ENCODE data around the gene CSTF1.

The CSTF1 gene

GRCh38 chr20:56383334-56383733, 9.1 kb upstream of the CSTF1 start:
- H3K4me3 ChIP-seq (ENCODE audit: insufficient read depth, low read length, poor library complexity, severe bottlenecking): no peak overlapping the region
- no peaks in the 10 kb centered on the region for H3K9me2 ChIP-seq (replicated peaks; ENCODE audit: insufficient read depth, low read length)
- H3K27ac ChIP-seq (ENCODE audit: low read depth, low read length): no peak overlapping the region
- no peak overlapping the region for H3K9ac ChIP-seq (ENCODE audit: low read length)
- no peaks in the 10 kb centered on the region for H3F3A ChIP-seq (ENCODE audit: insufficient read depth)
- H3K9me3 ChIP-seq (ENCODE audit: insufficient read depth, low read length): no peaks in the 10 kb centered on the region
- no peak overlapping the region for H2AFZ ChIP-seq (ENCODE audit: low read depth, low read length, severe bottlenecking)
- H3K79me2 ChIP-seq (ENCODE audit: insufficient read depth, low read length): peaks cover 79% of the 10 kb centered on the region
- H3K27me3 ChIP-seq (ENCODE audit: low read length): no peaks in the 10 kb centered on the region
- H3K4me2 ChIP-seq (ENCODE audit: low read depth, low read length, poor library complexity, severe bottlenecking): no peak overlapping the region
- H4K20me1 ChIP-seq (ENCODE audit: low read depth, low read length): peaks cover 22% of the 10 kb centered on the region; the same call in 1 of the 2 replicates
- TF ChIP-seq EZH2phosphoT487 (conservative IDR thresholded peaks at IDR 0.05; ENCODE audit: low read length) (no peak), CTCF (IDR thresholded peaks at IDR 0.05; ENCODE audit: insufficient read depth, low read length, poor library complexity, severe bottlenecking) (no peak)
- peaks cover 72% of the 10 kb centered on the region for H3K36me3 ChIP-seq (ENCODE audit: low read length)

- Histone ChIP-seq H3K36me3 (ENCODE audit: low read length) (peaks cover 64% of the 10 kb centered on the region), H3K27ac (ENCODE audit: low read depth, low read length) (no peak overlapping the region), H3K79me2 (ENCODE audit: insufficient read depth, low read length) (peaks cover 84% of the 10 kb centered on the region), H3K4me3 (ENCODE audit: insufficient read depth, low read length, poor library complexity, severe bottlenecking) (no peak overlapping the region), H3K9me3 (ENCODE audit: insufficient read depth, low read length) (no peaks in the 10 kb centered on the region), H3F3A (ENCODE audit: insufficient read depth) (no peaks in the 10 kb centered on the region), H3K4me2 (ENCODE audit: low read depth, low read length, poor library complexity, severe bottlenecking) (no peak overlapping the region), H3K9me2 (replicated peaks; ENCODE audit: insufficient read depth, low read length) (no peaks in the 10 kb centered on the region), H4K20me1 (ENCODE audit: low read depth, low read length) (peaks cover 22% of the 10 kb centered on the region; the same call in 1 of the 2 replicates), H3K9ac (ENCODE audit: low read length) (no peak overlapping the region), H2AFZ (ENCODE audit: low read depth, low read length, severe bottlenecking) (no peak overlapping the region), H3K27me3 (ENCODE audit: low read length) (no peaks in the 10 kb centered on the region)
- no peak for TF ChIP-seq EZH2phosphoT487 (conservative IDR thresholded peaks at IDR 0.05; ENCODE audit: low read length)
- TF ChIP-seq CTCF (IDR thresholded peaks at IDR 0.05; ENCODE audit: insufficient read depth, low read length, poor library complexity, severe bottlenecking): no peak
Observed at GRCh38 chr20:56385130-56385529, 7.3 kb upstream of the CSTF1 start.

GRCh38 chr20:56386219-56386618, 6.2 kb upstream of the CSTF1 start:
- Histone ChIP-seq H3F3A (ENCODE audit: insufficient read depth) (no peaks in the 10 kb centered on the region), H3K27ac (ENCODE audit: low read depth, low read length) (no peak overlapping the region), H3K9me3 (ENCODE audit: insufficient read depth, low read length) (no peaks in the 10 kb centered on the region), H3K4me2 (ENCODE audit: low read depth, low read length, poor library complexity, severe bottlenecking) (no peak overlapping the region), H3K27me3 (ENCODE audit: low read length) (no peaks in the 10 kb centered on the region), H3K79me2 (ENCODE audit: insufficient read depth, low read length) (peaks cover 88% of the 10 kb centered on the region), H3K9me2 (replicated peaks; ENCODE audit: insufficient read depth, low read length) (no peaks in the 10 kb centered on the region), H2AFZ (ENCODE audit: low read depth, low read length, severe bottlenecking) (no peak overlapping the region), H3K9ac (ENCODE audit: low read length) (no peak overlapping the region), H3K36me3 (ENCODE audit: low read length) (peaks cover 57% of the 10 kb centered on the region), H4K20me1 (ENCODE audit: low read depth, low read length) (peaks cover 20% of the 10 kb centered on the region; the same call in 1 of the 2 replicates), H3K4me3 (ENCODE audit: insufficient read depth, low read length, poor library complexity, severe bottlenecking) (no peak overlapping the region)
- TF ChIP-seq CTCF (IDR thresholded peaks at IDR 0.05; ENCODE audit: insufficient read depth, low read length, poor library complexity, severe bottlenecking): no peak
- TF ChIP-seq EZH2phosphoT487 (conservative IDR thresholded peaks at IDR 0.05; ENCODE audit: low read length): no peak

Measured in SU-DHL-6 (cell line).